GM12874 (cell line): Measurements from ENCODE around the gene HTR5A.

Experiments used
- TF ChIP-seq, protein P1 (sequence below): IDR thresholded peaks from 2 replicates; pipeline ENCODE4 v1.5.1; 2011; ENCODE audit warnings: low read depth, mild to moderate bottlenecking, control low read depth, low read length, moderate library complexity; ENCODE audit not compliant: insufficient read depth

The HTR5A gene

GRCh38 chr7:155108144-155108901, 38.2 kb downstream of the HTR5A start:
- TF ChIP-seq, protein P1, sequence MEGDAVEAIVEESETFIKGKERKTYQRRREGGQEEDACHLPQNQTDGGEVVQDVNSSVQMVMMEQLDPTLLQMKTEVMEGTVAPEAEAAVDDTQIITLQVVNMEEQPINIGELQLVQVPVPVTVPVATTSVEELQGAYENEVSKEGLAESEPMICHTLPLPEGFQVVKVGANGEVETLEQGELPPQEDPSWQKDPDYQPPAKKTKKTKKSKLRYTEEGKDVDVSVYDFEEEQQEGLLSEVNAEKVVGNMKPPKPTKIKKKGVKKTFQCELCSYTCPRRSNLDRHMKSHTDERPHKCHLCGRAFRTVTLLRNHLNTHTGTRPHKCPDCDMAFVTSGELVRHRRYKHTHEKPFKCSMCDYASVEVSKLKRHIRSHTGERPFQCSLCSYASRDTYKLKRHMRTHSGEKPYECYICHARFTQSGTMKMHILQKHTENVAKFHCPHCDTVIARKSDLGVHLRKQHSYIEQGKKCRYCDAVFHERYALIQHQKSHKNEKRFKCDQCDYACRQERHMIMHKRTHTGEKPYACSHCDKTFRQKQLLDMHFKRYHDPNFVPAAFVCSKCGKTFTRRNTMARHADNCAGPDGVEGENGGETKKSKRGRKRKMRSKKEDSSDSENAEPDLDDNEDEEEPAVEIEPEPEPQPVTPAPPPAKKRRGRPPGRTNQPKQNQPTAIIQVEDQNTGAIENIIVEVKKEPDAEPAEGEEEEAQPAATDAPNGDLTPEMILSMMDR: no peak

- TF ChIP-seq, protein P1: no peak
Observed at GRCh38 chr7:155109121-155109520, 39.0 kb downstream of the HTR5A start.

- TF ChIP-seq, protein P1: no peak
Observed at GRCh38 chr7:155115288-155115687, 45.2 kb downstream of the HTR5A start.

GRCh38 chr7:155119801-155120382, 49.8 kb downstream of the HTR5A start:
- TF ChIP-seq, protein P1: no peak

- TF ChIP-seq, protein P1: no peak
Observed at GRCh38 chr7:155120460-155120859, 50.3 kb downstream of the HTR5A start.

DNA sequence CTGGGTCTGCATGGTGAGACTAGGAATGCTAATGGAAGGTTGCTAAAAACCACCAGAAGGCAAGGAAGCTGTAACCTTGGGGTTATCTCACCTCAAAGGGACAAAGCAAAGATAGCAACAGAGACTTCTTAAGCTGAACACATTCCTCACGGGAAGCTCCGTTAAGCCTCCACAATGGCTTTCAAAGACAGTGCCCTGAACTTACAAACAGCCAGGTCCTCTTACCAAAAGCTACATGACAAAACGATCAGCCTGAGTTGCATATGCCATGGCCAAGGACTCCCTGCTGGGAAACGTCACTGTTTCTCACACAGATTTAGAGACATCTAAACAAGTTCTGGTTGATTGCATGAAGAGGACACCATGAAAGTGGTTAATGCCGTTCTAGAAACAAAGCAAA, 52.7 kb downstream of the HTR5A start:
- TF ChIP-seq, protein P1: no peak

- TF ChIP-seq, protein P1: no peak
Observed at GRCh38 chr7:155123413-155123812, 53.3 kb downstream of the HTR5A start.
